NCI-H82 treated with DMSO at 0.1 percent for 48 hours (cell line): ENCODE measurements around the gene PKDREJ.

Experiments used
- DNase-seq: peaks from one replicate; lab custom pipeline; 2025; ENCODE audit not compliant: unreplicated experiment; lab: John Stamatoyannopoulos, UW

The PKDREJ gene

DNA sequence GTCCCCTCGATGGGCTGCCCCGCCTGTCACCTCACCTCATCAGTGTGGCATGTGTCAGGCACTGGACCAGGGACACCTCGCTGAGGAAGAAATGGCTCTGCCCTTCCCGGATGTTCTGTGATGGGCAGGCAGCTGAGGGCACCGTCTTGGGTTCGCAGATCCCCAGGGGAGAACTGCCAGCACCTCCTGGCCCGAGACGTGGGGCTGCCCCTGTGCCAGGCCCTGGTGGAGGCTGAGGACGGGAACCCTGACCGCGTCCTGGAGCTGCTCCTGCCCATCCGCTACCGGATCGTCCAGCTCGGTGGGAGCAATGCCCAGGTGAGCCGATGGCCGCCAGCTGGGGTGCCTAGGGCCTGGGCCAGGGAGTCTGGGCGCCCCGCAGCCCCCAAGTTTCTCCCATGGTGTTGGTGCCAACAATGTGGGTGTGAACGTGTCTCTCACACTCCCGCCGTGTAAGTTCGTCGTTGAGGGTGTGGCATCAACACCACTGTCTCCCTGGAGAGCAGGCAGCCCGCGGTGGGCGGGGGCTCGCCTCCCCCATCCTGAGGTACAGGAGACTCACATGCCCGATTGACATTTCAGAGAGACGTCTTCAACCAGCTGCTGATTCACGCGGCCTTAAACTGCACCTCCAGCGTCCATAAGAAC, 26.2 kb upstream of the PKDREJ start:
- no peak for DNase-seq

DNA sequence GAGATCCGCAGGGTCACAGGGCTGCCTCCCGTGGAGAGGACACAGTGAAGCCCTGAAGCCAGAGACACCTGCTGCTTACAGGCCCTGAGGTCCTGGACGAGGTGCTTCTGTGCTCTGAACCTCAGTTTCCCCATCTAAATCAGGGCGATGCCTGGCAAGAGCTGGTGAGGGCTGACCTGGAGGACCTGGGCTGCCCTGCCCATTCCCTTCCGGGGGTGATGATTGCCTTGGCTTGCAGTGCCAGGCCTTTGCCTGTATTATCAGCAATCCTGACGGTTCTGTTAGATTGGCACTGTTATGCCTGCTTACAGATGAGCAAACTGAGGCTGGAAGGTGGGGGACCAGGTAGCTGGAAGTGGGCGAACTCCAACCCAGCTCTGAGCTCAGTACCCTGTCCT, 25.7 kb upstream of the PKDREJ start:
- no peak for DNase-seq

DNA sequence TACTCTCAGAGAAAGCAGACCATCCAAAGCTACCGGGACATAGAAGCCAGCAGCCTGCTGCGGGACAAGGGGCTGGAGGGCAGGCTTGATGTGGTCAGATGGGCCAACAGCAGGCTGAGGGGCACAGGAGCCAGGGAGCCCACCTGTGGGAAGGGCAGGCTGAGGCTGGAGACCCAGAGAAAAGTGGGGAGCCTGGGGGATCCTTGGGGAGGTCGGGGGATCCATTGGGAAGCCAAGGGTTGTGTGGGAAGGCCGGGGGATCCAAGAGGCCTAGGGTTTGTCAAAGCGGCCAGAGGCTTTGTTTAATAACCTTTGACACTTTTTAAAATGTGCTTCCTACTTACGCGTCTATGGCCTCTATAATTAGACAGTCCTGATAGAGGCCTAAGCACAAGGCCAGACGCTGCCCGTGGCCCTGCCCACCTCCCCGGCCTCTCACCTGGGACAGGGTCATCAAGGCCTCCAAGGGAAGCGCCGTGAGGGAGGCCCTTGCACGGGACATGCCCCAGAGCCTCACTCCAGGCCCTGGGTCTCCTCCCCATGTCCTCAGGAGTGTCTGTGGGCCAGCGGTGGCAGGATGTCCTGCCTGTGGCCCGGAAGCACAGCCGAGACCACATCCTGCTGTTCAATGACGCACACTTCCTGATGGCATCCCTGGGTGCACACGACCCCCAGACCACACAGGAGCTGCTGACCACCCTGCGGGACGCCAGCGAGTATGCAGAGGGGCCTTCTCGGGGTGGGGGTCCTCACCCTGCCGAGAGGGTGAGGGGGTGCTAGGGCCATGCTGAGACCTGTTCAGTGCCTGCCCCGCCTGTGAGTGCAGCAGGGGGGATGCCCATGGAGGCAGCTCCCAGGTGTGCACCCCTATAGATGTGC, 25.0 kb upstream of the PKDREJ start:
- no peak for DNase-seq

DNA sequence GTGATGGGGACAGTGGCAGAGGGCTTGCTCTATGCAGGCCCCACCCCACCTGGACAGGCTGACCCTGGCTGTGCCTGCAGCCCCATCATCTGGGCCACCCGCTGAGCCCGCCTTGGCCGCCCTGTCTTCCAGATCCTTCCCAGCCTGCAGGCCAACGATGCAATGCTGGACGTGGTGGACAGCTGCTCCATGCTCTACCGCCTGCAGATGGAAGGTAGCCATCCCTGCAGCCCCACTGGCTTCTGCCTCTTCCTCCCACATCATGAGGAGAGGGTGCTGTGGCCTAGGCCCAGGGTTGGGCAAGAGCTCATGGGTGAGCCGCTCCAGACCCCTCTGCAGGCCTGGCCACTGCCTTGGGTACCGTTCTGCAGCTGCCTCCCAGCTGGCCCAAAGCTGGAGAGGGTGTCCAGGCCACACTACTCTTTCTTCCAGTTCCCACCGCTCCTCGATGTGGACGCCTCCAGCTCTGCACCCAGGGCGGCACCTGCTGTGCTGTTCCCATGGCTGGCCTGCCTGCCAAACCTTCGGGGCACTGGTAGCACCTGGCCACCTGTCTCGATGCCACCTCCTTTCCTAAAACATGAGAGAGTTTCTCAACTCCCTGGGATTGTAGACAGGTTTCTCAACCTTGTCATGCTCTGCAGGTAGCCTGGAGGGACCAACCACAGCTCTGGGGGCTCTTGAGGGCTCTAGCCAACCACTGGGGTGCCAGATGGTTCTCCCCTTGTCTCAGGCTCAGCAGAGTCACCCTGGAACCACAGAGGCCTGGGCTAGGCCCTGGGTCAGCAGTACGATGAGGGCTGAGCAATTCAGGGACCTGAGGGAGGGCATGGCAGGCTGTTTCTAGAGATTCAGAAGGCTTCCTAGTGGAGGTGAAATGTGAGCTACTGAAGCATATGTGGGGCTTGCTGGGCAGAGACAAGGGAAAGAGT, 24.1 kb upstream of the PKDREJ start:
- no peak for DNase-seq

DNA sequence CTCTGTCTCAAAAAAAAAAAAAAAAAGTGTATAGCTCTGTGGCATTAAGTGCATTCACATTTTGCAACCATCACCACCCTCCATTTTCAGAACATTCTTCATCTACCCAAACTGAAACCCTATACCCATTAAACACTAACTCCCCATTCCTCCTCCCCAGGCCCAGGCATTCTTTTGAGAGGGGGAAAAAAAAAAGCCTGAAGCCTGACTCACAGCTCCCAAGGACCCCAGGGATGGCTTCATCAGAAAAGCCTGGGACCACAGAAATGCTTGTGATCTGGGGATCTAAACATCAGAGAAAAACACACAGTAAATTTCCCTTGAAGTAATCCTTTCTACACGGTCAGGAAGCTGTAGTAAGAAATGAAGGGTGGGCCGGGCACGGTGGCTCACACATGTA, 22.9 kb upstream of the PKDREJ start:
- no peak for DNase-seq

DNA sequence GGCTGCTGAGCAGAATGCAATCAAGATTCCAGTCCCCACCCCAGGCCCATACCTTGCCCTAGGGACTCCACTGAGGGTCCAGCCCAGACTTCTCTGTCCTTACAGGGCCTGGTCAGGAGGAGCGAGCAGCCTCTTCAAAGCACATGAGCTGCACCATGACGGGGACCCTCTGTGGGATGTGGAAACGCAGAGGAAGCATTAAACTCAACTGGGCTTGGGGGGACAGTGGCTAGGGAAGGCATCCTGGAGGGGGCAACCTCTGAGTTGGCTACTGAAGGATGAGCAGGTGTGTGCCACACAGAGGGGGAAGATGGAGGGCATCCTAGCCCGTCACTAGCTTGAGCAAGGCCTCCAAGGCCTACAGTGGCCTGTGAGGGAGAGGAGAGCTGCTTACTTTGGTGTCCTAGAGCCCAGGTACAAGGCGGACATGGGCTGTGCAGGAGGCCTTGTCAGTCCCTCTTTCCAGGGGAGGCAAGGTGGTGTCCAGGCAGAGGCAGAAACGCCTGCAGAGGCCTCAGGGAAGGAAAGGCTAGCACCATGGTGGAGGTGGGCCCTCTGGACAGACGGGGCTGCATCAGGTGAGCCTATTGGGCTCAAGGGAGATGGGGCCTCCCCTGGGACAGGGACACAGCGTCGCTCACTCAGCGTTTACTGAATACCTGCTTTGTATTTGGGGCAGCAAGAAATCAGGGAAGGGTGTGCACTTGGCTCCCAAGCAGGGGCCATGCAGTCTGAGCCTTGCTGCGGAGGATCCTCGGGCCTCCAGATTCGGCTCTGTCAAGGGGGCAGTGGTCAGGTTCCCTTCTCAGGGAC, 18.9 kb upstream of the PKDREJ start:
- DNase-seq = no peak

DNA sequence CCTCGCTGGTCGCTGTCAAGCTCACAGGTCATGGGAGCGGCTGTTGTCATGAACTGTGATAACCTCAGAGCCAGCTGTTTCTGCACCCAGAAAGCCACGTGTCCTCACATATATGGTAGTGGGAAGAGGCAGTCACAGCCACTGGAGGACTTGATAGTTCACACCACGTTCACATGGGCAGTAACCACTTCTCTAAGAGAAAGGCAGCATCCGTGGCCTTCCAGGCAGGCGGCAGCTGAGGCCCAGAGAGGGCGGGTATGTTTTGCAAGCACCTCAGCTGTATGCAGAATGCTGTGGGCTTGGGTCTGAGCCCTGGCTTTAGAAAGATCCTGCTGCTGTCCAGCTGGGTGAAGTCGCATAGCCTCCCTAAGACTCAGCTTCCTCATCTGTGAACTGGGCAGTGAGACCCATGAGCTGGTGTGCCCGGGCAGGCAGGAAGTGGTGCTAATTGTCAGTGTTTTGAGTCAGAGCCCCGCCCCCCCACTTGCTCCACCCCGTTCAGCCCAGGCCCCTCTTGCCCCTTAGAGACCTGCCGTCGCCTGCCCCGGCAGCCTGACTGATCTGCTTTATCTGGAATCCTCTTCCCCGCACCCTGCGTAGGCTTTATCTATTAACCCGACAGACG, 18.0 kb upstream of the PKDREJ start:
- no peak for DNase-seq

DNA sequence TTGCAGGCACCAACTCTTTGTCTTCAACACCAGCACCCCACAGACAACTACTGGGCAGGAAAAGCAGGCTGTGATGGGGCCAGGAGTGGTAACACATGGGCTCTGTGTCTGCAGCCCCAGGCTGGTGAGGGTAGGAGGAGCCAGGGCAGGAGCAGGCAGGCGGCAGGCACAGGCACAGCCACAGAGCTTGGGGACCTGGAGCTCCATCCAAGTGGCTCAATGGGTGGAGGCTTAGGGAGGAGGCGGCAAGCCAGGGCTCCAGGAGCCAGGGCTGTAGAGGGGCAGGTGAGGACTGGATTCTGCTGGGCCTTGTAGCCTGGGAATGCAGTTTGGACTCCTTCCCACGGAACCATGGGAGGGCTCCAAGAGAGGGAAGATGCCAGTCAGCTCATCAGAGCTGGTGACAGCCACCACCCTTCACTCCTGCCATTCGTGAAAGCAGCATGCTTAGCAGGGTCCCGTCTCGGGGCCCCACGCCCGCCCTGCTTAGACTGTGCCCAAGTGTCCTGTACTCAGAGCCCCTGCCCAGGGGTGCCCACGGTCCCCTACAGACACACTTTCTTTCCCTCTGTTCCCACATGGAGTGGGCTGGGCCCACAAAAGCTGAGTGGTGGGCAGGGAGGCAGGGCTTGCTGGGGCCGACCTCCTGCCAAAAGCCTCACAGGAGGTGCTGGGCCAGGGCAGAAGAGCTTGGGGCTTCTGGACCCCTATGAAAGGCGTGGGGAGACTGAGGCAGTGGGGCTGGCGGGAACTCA, 17.1 kb upstream of the PKDREJ start:
- no peak for DNase-seq

DNA sequence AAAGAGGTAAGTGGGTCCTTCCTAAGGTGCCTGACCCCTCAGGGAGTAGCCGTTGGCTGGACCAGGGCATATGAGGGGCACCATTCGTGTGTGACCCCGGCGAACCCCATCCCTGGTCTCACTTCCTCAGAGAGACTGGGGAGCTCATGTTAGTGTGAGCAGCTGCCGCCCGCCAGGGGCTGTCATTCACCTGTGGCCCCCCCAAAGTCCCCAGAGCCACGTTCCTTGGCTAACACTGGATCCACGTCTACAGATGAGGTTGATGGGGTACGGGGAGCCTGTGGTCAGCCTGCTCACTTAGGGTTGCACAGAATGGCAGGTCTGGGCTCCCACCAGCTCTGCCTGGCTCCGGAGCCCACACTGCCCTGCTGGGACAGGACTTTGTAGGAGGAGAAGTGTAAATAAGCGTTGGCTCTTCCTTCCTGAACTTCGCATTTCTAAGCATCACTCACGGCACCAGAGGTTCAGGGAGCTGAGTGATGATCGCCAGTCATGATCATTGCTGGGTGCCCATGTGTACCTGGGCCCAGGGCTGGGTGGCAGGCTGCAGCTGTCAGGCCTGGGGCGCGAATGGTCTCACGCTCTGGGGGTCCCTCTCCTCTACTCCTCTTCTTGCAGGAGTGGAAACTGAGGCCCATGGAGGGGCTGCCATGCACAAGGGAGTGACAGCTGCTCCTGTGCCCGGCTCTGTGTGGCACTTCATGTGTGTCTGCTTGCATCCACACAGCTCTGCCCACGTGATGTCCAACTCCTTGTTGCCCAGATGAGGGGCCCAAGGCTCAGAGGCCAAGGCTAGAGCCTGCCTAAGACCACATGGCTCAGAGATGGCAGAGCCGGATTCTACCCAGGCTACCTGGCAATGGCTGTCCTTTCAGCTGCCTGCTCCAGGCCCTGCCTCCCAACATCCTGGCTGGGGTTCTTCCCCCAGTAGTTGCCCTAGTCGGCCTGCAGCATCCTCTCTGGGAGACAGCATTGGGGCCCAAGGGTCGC, 15.8 kb upstream of the PKDREJ start:
- DNase-seq = no peak

DNA sequence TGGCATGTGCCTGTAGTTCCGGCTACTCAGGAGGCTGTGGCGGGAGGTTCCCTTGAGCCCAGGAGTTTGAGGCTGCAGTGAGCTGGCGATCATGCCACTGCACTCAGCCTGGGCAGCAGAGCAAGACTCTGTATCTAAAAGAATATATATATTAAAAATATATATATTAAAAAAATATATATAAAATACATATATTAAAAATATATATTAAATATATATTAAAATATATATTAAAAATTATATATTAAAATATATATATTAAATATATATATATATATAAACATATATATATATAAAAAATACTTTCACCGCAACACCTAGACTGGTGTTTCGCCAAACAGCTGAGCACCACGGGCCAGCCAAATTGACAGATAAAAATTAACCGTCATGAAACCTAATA, 13.4 kb upstream of the PKDREJ start:
- no peak for DNase-seq

DNA sequence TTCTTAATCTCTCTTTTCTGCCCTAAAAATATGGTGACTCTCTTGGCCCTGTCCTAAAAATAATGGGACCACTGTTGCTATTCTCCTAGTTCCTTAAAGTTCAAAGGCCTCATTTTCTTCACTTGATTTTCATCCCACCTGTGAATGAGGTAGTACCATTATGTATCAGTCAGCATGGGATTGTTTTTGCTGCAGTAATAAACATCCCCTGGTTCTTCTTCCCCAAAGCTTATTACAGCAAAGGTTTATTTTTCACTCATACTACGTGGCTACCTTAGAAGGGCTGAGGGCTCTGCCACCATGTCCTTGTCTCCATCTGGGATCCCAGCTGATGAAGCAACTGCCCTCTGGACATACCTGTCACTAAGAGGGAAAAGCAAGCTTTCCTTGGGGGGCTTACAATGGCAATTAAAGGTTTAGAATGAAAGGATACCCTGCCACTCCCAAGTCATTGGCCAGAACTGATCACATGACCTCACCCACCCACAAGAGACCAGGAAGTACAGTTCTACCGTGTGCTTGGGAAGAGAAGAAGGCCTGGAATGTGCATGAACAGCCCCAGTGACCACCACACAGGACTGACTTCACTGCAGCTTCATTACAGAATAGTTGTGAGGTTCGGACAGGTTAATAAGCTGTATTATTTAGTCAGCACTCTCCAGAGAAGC, 12.4 kb upstream of the PKDREJ start:
- no peak for DNase-seq

DNA sequence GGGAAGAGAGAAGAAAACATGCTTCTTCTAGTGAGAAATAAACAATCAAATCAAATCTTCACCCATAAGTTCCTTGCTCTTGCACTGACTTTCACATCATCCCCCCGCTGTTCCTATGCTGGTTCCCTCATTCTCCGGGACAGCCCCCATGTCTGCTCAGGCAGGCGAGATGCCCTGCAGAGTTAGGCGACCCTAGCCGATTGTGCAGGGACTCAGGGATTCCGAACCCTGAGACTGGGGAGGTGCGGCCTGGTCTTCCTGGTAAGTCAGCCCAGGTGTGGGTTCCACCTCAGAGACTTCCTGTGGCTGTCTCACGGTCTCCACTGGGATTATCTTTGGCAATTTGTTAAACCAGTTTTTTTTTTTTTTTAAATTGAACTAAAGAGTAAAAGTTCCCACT, 11.2 kb upstream of the PKDREJ start:
- DNase-seq = no peak

DNA sequence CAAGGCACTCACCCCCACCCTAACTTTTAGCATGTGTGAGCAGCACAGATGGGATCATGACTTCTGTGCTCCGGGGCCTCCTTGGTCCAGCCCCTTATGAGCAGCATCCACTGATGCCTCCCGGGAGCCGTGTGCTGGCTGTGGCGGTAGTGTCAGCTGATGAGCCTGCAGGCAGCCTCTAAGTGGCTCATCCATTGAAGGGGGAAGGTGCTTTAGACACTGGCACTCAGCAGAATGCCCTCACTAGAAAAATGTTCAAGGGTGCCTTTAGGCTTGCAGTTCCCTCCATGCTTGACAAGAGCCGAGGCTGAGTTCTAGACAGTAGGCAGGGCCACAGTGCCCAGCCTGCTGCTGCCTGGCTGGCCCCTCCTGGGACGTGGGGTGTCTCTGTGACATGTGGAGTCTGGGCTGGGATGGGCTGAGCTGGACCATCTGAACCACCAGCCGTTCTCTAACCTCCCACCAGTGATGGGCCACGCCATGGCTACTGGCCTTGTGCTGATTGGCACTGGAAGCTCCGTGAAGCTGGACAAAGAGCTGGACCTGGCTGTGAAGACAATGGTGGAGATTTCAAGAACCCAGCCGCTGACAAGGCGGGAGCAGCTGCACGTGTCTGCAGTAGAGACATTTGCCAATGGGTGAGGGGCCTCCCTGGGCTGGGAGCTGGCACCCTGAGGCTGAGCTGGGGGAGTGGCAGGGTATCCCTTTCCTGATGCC, 10.4 kb upstream of the PKDREJ start:
- no peak for DNase-seq

DNA sequence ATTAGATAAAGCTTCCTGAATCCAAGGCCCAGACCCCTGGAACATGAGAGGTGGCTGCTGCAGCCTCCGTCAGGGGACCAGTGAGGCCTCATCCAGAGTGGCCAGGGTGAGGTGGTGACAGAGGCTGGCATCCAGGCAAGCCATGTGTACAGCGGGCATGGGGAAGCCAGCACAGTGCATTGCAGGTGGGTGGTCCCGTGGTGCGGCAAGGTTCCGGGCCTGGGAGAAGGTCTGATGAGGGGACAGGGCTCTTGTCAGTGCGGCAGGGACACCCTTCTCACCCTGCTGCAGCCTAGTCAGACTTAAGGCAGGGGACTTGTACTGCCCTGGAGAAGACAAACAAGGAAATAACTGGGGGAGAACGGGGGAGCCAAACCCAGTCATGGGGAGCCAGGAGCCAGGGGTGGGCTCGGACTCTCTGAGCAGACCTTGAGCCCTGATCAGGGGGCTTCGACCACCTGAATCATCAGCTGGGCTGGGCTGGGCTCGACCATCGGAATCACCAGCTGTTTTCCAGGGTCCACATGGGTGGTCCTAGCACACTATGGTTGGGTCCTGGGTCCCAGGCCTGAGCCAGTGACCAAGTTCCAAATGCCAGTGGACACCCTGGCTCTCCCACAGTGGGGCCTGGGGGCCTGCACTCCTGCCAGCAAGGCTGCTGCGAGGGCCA, 9.8 kb upstream of the PKDREJ start:
- DNase-seq = no peak

DNA sequence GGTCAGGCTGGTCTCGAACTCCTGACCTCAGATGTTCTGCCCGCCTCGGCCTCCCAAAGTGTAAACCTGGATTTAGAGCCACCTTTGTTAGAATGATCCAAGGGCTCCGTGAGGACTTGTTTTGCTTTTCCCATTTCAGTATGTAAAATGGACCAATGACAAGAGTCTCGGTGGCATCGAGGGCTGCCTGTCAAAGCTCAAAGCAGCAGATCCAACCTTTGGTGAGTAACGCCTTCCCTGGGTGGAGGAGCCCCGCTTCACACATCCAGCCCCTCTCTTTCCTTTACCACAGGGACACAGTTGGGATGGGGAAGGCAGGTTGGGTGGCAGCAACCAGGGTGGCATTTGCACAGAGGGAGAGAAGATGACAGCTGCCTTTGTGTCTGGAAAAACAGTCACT, 9.1 kb upstream of the PKDREJ start:
- DNase-seq = no peak

DNA sequence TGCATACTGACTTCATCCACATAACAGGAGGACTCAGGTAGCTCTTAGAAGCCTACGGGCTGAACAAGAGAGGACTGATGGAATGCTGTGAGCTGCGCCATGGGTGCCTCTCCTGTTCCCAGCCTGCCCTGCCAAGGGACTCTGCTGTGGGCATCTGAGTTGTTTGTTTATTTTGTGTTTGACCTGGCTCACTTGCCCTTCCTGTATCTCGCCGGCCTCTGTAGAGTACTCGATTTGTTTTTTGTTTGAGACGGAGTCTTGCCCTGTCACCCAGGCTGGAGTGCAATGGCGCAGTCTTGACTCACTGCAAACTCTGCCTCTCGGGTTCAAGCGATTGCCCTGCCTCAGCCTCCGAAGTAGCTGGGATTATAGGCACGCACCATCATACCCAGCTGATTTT, 6.4 kb upstream of the PKDREJ start:
- DNase-seq = no peak
